SK-N-SH treated with all-trans-retinoic acid at 6 μM for 48 hours (cell line): Measurements from ENCODE around the gene SLC44A2.

Source experiments
- ATAC-seq: fragments of 200-7000 bp; cut with Tn5 transposase; 3 replicates; pipeline ENCODE4 v1.9.1; 2020; ENCODE audit warnings: mild to moderate bottlenecking, moderate library complexity
- ARNTL ChIP-seq: fragments of 450-650 bp; formaldehyde crosslinking; IDR thresholded peaks from 2 replicates; pipeline ENCODE4 v1.5.0; 2020; ENCODE audit warnings: low read depth, mild to moderate bottlenecking, moderate library complexity, borderline replicate concordance
- BACH2 ChIP-seq: fragments of 250-450 bp; sonication (Bioruptor Pico); IDR thresholded peaks from 2 replicates; pipeline ENCODE4 v1.9.0; 2021; ENCODE audit warnings: mild to moderate bottlenecking, borderline replicate concordance
- ESRRG ChIP-seq: fragments of 250-450 bp; sonication (Bioruptor Pico); IDR thresholded peaks from 2 replicates; pipeline ENCODE4 v1.6.1; 2021; ENCODE audit warnings: mild to moderate bottlenecking
- GLIS3 ChIP-seq: fragments of 250-450 bp; sonication (Bioruptor Pico); IDR thresholded peaks from 2 replicates; pipeline ENCODE4 v1.5.0; 2020; ENCODE audit warnings: mild to moderate bottlenecking, moderate library complexity
- ISL1 ChIP-seq: fragments of 250-450 bp; sonication (Bioruptor Pico); IDR thresholded peaks from 2 replicates; pipeline ENCODE4 v2.1.2; 2022; ENCODE audit warnings: mild to moderate bottlenecking, moderate library complexity
- OSR1 ChIP-seq: fragments of 250-450 bp; sonication (Bioruptor Pico); IDR thresholded peaks from 2 replicates; pipeline ENCODE4 v1.8.0; 2022; ENCODE audit warnings: moderate library complexity, mild to moderate bottlenecking, inconsistent platforms
- POU6F1 ChIP-seq: fragments of 250-450 bp; sonication (Bioruptor Pico); IDR thresholded peaks from 2 replicates; pipeline ENCODE4 v1.8.0; 2021; ENCODE audit warnings: low read depth, mild to moderate bottlenecking, moderate library complexity, borderline replicate concordance
- PPARA ChIP-seq: fragments of 250-450 bp; sonication (Bioruptor Pico); IDR thresholded peaks from 2 replicates; pipeline ENCODE4 v1.5.0; 2020; ENCODE audit warnings: mild to moderate bottlenecking, borderline replicate concordance
- RARB ChIP-seq: fragments of 250-450 bp; sonication (Bioruptor Pico); IDR thresholded peaks from 2 replicates; pipeline ENCODE4 v1.8.0; 2021; ENCODE audit warnings: mild to moderate bottlenecking, moderate library complexity
- SNAI2 ChIP-seq: fragments of 250-450 bp; sonication (Bioruptor Pico); IDR thresholded peaks from 2 replicates; pipeline ENCODE4 v1.5.0; 2020; ENCODE audit warnings: mild to moderate bottlenecking, moderate library complexity
- TOX ChIP-seq: fragments of 250-450 bp; sonication (Bioruptor Pico); IDR thresholded peaks from 2 replicates; pipeline ENCODE4 v1.8.0; 2021; ENCODE audit warnings: mild to moderate bottlenecking, moderate library complexity, borderline replicate concordance
- TSHZ2 ChIP-seq: fragments of 250-450 bp; sonication (Bioruptor Pico); IDR thresholded peaks from 2 replicates; pipeline ENCODE4 v1.5.0; 2020; ENCODE audit warnings: mild to moderate bottlenecking, moderate library complexity
- ZC3H10 ChIP-seq: fragments of 250-450 bp; sonication (Bioruptor Pico); IDR thresholded peaks from 2 replicates; pipeline ENCODE4 v1.5.1; 2021; ENCODE audit warnings: mild to moderate bottlenecking, moderate library complexity
- ZFP3 ChIP-seq: fragments of 250-450 bp; sonication (Bioruptor Pico); IDR thresholded peaks from 2 replicates; pipeline ENCODE4 v1.5.0; 2020; ENCODE audit warnings: mild to moderate bottlenecking, moderate library complexity
- ZFP30 ChIP-seq: fragments of 450-650 bp; formaldehyde crosslinking; IDR thresholded peaks from 2 replicates; pipeline ENCODE4 v1.5.0; 2022; ENCODE audit warnings: mild to moderate bottlenecking, moderate library complexity
- ZNF565 ChIP-seq: fragments of 450-650 bp; formaldehyde crosslinking; conservative IDR thresholded peaks from 2 replicates; pipeline ENCODE4 v1.5.0; 2020; ENCODE audit warnings: low read depth, mild to moderate bottlenecking, moderate library complexity
- ZNF8 ChIP-seq: fragments of 450-650 bp; formaldehyde crosslinking; IDR thresholded peaks from 2 replicates; pipeline ENCODE4 v1.5.0; 2020; ENCODE audit warnings: mild to moderate bottlenecking, moderate library complexity
- TF ChIP-seq, protein P1 (sequence below): fragments of 250-450 bp; sonication (Bioruptor Pico); IDR thresholded peaks from 2 replicates; pipeline ENCODE4 v1.5.1; 2021; ENCODE audit warnings: mild to moderate bottlenecking, moderate library complexity
- TF ChIP-seq, protein P2 (sequence below): fragments of 250-450 bp; sonication (Bioruptor Pico); IDR thresholded peaks from 2 replicates; pipeline ENCODE4 v1.8.0; 2020; ENCODE audit warnings: mild to moderate bottlenecking, moderate library complexity, borderline replicate concordance

SLC44A2 gene

GRCh38 chr19:10686661-10687517, 61.5 kb downstream of the SLC44A2 start:
- ATAC-seq = no peak
- no peak for TF ChIP-seq SNAI2 (CRISPR knock-in tag)
- no peak for TF ChIP-seq ARNTL
- TF ChIP-seq RARB (CRISPR knock-in tag) = no peak
- no peak for TF ChIP-seq ZFP30 (CRISPR knock-in tag)
- TF ChIP-seq ZNF8 (CRISPR knock-in tag) = no peak
- no peak for TF ChIP-seq ISL1 (CRISPR knock-in tag)

GRCh38 chr19:10687518-10688288, 62.4 kb downstream of the SLC44A2 start:
- TF ChIP-seq, protein P1, sequence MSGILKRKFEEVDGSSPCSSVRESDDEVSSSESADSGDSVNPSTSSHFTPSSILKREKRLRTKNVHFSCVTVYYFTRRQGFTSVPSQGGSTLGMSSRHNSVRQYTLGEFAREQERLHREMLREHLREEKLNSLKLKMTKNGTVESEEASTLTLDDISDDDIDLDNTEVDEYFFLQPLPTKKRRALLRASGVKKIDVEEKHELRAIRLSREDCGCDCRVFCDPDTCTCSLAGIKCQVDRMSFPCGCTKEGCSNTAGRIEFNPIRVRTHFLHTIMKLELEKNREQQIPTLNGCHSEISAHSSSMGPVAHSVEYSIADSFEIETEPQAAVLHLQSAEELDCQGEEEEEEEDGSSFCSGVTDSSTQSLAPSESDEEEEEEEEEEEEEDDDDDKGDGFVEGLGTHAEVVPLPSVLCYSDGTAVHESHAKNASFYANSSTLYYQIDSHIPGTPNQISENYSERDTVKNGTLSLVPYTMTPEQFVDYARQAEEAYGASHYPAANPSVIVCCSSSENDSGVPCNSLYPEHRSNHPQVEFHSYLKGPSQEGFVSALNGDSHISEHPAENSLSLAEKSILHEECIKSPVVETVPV (CRISPR knock-in tag) = no peak
- TF ChIP-seq PPARA = no peak
- no peak for TF ChIP-seq ARNTL
- TF ChIP-seq ESRRG (CRISPR knock-in tag) = no peak
- no peak for TF ChIP-seq BACH2 (CRISPR knock-in tag)
- no peak for TF ChIP-seq RARB (CRISPR knock-in tag)
- no peak for ATAC-seq

DNA sequence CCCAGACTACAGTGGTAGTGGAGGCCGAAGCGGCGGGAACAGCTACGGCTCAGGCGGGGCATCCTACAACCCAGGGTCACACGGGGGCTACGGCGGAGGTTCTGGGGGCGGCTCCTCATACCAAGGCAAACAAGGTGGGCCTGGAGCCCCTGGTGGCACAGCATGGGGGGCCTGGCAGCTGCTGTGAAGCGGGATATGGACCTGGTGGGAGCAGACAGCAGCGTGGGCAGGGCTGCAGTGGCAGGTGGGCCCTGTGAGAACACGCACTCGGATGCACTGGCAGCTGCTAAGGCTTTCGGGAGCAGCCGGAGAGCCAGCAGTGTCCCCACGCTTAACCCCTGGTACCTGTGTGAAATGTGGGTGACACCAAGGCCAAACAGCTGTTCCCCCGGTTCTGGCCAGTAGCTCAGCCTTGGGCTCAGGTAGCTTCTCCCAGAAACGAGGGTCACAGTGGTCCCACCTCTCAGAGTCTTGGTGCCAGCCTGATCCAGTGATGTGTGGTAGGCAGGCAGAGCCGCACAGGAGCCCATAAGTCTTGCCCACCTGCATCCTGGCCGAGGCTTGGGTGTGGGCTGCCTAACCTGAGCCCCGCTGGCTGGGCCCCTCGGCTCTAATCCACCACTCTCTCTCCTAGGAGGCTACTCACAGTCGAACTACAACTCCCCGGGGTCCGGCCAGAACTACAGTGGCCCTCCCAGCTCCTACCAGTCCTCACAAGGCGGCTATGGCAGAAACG, 63.4 kb downstream of the SLC44A2 start:
- no peak for ATAC-seq
- no peak for TF ChIP-seq GLIS3 (CRISPR knock-in tag)
- TF ChIP-seq POU6F1 = no peak
- no peak for TF ChIP-seq TOX (CRISPR knock-in tag)
- TF ChIP-seq ARNTL = no peak
- TF ChIP-seq PPARA = no peak
- TF ChIP-seq, protein P1 (CRISPR knock-in tag) = no peak
- TF ChIP-seq ZNF565 (CRISPR knock-in tag) = no peak
- no peak for TF ChIP-seq ZFP3 (CRISPR knock-in tag)
- no peak for TF ChIP-seq BACH2 (CRISPR knock-in tag)
- TF ChIP-seq ZC3H10 = no peak

DNA sequence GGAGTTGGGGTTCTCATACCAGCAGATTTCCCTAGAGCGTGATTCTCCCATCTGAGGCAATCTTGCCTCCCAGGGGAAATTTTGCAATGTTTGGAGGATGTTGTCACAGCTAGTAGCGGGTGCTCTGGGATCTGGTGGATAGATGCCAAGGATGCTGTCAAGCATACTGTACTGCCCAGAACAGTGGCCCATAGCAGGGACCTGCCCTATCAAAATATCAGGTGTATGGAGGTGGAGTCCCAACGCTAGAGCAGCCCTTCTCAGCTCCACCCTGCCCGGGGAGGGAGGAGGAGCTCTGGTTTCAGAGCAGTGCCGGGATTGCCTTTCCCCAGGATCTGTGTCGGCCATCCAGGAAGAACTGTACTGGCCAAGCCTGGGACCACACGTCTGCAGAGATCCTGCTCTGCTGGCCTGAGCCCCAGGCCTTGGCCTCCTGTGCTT, 65.0 kb downstream of the SLC44A2 start:
- no peak for TF ChIP-seq TOX (CRISPR knock-in tag)
- TF ChIP-seq TSHZ2 (CRISPR knock-in tag) = no peak
- no peak for TF ChIP-seq PPARA
- TF ChIP-seq, protein P2, sequence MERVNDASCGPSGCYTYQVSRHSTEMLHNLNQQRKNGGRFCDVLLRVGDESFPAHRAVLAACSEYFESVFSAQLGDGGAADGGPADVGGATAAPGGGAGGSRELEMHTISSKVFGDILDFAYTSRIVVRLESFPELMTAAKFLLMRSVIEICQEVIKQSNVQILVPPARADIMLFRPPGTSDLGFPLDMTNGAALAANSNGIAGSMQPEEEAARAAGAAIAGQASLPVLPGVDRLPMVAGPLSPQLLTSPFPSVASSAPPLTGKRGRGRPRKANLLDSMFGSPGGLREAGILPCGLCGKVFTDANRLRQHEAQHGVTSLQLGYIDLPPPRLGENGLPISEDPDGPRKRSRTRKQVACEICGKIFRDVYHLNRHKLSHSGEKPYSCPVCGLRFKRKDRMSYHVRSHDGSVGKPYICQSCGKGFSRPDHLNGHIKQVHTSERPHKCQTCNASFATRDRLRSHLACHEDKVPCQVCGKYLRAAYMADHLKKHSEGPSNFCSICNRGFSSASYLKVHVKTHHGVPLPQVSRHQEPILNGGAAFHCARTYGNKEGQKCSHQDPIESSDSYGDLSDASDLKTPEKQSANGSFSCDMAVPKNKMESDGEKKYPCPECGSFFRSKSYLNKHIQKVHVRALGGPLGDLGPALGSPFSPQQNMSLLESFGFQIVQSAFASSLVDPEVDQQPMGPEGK (CRISPR knock-in tag) = no peak
- TF ChIP-seq OSR1 (CRISPR knock-in tag) = no peak
- no peak for TF ChIP-seq ZNF565 (CRISPR knock-in tag)
- no peak for TF ChIP-seq POU6F1
- no peak for TF ChIP-seq ZNF8 (CRISPR knock-in tag)
- no peak for TF ChIP-seq ESRRG (CRISPR knock-in tag)
- no peak for ATAC-seq
